GM18505 (cell line): ENCODE results near the gene GOLGA7B.

Experiments used
- ATAC-seq: cut with Tn5 transposase; IDR thresholded peaks from one replicate; pipeline ENCODE4 v1.9.1; 2021; ENCODE audit not compliant: unreplicated experiment
- POLR2A ChIP-seq: IDR thresholded peaks from 4 replicates; pipeline ENCODE4 v1.6.1; 2011; ENCODE audit warnings: borderline replicate concordance; ENCODE audit not compliant: insufficient read depth, insufficient read length; ENCODE audit errors: extremely low read depth

Gene GOLGA7B

DNA sequence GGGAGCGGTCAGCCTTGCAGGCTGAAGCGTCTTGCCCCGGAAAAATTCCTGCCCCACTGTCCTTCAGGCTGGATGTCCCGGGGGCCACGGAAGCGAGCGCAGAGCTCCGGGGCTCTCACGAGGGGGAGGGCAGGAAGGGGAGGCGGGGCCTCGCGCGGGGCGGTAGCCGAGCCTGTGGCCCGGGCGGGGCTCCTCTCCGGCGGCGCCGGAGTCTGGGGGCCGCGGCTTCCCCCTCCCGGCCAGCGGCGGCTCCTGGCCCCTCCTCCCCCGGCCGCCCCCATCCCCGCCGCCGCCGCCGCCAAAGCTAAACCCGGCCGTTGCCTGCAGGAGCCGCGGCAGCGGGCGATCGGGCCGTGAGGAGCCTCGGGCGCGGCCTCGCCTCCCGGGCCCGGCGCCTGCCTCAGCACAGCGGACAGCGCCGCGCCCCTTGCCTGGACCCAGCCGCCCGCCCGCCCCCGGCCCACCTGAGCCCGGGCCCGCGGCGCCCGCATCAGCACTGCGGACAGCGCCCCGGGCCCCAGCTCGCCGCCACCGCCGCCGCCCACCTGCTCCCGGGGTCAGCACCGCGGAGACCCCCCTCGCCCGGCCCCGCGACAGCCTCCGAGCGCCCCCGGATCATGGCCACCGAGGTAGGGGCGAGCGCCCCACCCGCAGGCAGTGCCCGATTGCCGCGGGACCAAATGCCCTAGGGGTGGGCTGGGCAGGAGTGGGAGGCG, at the start of gene GOLGA7B:
Gene GOLGA7B, plus strand, starts transcription at position 157 of the 716 bp plus-strand sequence. Its CDS starts 461 bp downstream, at position 618.
- ATAC-seq = peak; percentile 75
- no peak for TF ChIP-seq POLR2A

DNA sequence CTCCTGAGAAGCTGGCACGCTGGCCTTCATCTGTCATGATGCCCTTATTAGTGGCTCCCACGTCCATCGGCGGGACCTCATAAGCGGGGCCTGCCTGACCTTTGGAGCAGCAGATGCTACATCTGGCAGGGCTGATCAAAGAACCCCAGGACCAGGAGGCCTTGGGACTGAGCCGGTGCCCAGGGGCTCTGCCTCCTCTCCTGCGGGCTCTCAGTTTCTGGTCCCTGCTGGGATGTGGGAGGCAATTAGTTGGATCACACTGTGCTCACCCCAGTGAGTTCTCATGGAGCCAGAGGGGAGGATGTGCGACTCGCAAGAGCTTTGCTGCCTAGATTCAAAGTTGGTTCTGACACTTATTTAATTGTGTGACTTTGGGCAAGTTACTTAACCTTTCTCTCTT, 49.2 kb upstream of the GOLGA7B start:
- TF ChIP-seq POLR2A = no peak
- no peak for ATAC-seq

- TF ChIP-seq POLR2A = no peak
- ATAC-seq = no peak
These were observed 48.2 kb upstream of the GOLGA7B start for GRCh38 chr10:97801422-97801821.

- ATAC-seq = no peak
- TF ChIP-seq POLR2A = no peak
These were observed 44.4 kb upstream of the GOLGA7B start for GRCh38 chr10:97805096-97805884.

GRCh38 chr10:97805949-97806348, 43.7 kb upstream of the GOLGA7B start:
- TF ChIP-seq POLR2A = no peak
- no peak for ATAC-seq

DNA sequence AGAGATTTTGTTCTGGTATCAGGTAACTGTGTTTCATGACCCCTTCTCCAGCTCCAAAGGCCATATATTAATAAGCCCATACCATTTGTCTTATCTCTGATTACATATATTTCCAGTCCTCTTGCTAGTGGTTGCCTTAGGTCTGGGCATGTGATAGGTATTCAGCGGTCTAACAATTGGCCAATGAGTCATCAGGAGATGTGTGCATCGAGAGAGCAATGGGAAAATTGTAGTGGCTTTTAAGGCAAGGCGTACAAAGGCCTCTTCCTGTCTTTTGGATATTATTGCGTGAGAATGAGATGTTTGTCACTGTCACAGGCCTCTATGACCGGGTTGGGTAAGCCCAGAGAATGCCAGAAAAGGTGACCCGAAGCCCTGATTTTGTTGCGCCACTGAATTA, 39.2 kb upstream of the GOLGA7B start:
- TF ChIP-seq POLR2A = no peak
- no peak for ATAC-seq

- ATAC-seq = no peak
- TF ChIP-seq POLR2A = no peak
These were observed 37.7 kb upstream of the GOLGA7B start for GRCh38 chr10:97811958-97812357.

DNA sequence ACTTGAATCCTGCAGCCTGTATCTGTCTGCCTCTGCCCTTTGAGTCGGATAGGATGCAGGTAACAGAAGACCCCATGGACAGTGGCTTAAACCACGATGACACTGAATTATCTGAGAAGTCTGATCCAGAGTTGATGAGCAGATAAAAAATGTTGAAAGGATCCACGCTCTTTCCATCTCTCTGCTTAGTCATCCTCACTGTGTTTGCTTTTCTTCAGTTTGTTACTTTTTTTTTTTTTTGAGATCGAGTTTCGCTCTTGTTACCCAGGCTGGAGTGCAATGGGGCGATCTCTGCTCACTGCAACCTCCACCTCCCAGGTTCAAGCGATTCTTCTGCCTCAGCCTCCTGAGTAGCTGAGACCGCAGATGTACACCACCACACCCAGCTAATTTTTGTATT, 36.9 kb upstream of the GOLGA7B start:
- no peak for TF ChIP-seq POLR2A
- no peak for ATAC-seq

DNA sequence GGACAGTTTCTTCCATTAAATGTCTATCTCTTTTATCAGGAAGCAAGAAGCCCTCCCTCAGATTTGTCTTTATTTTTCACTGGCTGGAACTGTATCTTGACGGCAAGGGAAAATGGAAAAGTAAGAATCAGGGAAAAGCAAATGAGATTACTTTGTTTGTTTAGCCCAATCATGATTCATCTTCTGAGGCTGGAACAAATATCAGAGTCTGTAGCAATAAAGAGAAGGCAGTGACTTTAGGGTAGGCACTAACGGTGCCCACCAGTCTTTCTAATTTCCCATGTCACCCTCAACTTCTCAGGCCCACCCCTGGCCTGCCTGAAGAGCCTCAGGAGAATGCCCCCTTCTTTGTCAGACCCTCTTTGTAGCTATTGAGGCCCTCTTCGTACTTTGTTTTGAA, 36.3 kb upstream of the GOLGA7B start:
- ATAC-seq = no peak
- TF ChIP-seq POLR2A = no peak

DNA sequence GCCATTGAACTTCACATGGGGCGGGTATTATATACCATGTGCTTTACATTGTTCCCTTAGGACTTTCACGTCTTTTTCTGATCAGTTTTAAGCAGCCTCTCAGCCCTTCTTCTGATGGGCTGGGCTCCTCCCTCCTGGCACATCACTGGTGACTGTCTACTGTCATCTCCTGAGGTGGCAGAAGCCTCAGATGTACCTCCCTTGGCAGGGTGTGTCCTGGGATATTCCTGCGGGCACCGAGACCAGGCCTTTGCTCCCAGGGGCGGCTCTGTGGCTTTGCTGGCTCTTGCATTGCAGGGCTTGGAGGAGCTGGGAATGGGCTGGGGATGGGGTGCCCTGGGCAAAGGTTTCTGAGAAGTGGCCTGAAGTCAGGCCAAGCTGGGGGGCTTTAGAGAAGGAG, 34.6 kb upstream of the GOLGA7B start:
- TF ChIP-seq POLR2A = no peak
- no peak for ATAC-seq

GRCh38 chr10:97816609-97817008, 33.0 kb upstream of the GOLGA7B start:
- no peak for TF ChIP-seq POLR2A
- no peak for ATAC-seq

- no peak for ATAC-seq
These were observed 31.1 kb upstream of the GOLGA7B start for GRCh38 chr10:97818572-97818971.

GRCh38 chr10:97820096-97820704, 29.4 kb upstream of the GOLGA7B start:
- no peak for ATAC-seq
- TF ChIP-seq POLR2A = no peak

More at GRCh38 chr10:97818572-97818971, 31.1 kb upstream of the GOLGA7B start:
- TF ChIP-seq POLR2A = no peak

GRCh38 chr10:97821308-97822038, 28.2 kb upstream of the GOLGA7B start:
- no peak for ATAC-seq
- TF ChIP-seq POLR2A = no peak

DNA sequence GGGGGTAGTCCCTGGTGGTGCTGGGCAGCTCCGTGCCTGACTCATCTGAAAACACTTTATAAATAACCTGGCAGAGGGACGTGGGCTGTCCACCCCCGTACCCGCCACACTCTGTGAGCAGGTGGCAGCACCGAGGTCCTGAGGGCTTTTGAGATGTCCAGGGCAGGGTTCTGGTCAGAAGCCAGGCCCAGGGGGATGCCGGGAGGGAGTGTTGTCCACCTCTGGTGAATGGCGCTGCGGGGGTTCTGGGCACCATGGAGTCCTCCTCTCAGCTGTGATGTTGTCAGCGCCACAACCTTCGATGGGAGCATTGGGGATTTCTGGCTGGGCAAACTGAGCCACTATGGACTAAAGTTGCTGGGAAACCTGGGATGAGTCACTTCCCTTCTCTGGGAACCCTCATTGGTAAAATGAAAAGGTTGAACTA, 27.4 kb upstream of the GOLGA7B start:
- ATAC-seq = no peak
- no peak for TF ChIP-seq POLR2A
